OCI-M2 (cell line): ENCODE results near the gene AP2A1.

Source experiments
- DNase-seq: peaks from one replicate; lab custom pipeline; 2025; ENCODE audit not compliant: unreplicated experiment; lab: John Stamatoyannopoulos, UW

The AP2A1 gene

DNA sequence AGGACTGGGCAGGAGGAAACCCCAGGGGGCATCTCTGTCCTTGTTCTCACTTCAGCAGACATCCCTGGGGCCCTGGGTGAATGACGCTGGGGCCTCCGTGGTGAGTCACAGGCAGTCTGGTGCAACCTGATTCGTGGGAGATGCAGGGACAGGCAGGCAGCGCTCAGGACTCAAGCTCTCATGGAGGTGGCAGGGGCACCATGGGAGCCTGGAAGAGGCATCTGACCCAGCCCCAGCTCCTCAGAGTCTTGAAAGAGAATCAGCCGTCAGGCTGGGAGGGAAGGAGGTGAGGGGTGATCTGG lies 70.2 kb downstream of the AP2A1 start:
- no peak for DNase-seq

DNA sequence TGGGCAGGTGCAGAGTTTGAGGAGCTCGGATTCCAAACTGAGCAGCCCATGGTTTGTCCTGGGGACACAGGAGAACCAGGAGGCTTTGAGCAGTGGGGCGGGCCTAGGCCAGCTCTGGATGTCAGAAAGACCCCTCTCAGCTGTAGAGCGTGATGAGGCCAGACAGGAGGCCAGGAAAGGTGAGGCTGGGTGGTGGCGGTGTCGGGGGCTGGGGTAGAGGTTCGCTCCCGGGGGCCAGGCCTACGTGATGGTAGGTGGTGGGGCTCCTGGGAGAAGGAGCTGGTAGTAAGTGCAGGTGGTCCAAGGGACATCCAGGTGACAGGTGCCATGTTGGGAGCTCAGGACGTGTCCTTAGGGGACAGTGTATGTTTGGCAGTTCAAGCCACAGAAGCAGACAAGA lies 70.6 kb downstream of the AP2A1 start:
- DNase-seq = no peak

DNA sequence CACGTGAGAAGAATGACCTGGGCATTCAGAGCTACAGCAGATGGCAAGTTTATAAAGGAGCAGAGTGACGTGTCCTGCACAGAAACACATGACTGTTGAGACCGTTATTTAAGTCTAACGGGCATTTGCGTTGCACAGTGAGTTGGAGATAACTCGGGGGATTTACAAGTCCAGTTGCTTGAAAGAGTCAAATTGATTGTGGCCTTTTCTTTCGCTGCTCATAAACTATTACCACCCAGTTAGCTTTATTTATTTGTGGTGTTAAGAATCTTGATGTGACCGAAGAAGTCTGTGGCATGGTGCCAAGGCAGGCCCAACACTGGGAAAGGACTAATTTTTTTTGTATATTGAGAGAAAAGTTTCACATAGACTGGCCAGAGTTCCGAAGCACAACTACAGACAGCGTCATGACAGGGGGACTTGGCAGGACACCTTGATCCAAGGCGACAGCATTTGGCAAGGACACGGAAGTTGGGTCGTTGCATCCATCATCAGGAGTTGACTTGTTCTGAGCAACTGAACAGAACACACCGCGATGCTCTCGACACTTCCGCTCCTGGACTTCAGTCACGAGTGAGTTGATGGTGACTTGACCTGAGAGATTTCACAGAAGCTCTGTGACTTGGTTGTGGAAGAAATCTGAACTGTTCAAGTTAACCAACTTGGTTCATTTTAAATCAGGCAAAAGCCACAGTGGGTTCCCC lies 72.2 kb downstream of the AP2A1 start:
- no peak for DNase-seq

DNA sequence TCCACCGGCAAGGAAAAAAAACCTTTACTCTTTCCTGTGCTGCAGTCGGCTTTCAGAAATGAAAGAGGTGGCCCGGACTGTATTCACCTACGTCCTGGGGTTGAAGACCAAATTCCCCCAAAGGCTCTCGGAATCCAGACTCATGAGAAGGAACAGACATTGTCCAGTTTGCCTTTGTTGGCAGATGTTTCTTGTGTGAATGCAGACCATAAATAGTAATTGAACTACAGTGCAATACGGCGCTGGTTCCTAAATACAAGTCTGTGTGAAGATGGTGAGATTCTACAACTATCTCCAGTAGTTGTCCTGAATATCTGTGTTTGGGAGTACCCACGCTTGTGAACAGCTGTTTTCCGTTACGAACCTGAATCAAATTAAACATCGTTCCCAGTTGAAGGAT lies 72.9 kb downstream of the AP2A1 start:
- no peak for DNase-seq

DNA sequence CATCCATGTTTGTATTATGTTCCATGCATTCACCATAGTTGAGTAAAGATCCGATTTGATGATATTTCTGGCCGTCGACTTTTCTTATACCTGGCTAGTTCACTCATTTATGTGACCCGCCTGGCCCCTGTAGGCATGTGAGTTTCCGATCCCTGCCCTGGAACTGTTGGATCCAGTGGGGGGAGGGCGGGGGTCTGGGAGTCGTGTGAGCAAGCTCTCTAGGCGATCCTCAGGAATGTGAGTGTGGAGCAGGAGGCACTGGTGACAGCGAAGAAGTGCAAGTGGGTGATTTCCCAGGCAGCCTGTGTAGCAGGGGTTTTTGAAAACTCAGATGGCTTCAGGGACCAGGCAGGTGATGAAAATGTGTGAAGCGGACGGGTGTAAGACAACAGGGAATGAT lies 73.5 kb downstream of the AP2A1 start:
- DNase-seq = no peak

DNA sequence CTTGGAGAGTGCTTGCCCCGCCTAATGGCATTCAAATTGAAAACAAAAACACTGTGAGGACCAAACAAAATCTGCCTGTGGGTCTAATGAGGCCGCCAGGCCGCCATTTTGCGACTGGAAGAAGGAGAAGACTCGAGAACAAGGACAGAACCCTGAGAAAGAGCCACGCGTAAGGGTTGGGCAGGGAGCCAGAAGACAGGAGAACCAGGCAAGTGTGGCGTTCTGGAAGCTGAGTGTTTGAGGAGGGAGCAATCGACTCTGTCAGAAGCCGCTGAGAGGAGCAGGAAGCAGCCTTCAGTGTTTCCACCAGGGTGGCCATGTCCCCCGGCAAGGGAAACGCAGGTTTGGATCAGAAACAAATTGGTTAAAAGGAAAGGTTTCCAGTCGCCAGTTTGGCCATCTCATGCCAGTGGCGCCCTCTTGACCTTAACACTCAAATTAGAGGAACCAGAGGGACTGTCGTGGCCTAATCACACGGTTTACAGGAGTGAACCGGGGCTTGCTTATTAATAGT lies 74.0 kb downstream of the AP2A1 start:
- DNase-seq = no peak

DNA sequence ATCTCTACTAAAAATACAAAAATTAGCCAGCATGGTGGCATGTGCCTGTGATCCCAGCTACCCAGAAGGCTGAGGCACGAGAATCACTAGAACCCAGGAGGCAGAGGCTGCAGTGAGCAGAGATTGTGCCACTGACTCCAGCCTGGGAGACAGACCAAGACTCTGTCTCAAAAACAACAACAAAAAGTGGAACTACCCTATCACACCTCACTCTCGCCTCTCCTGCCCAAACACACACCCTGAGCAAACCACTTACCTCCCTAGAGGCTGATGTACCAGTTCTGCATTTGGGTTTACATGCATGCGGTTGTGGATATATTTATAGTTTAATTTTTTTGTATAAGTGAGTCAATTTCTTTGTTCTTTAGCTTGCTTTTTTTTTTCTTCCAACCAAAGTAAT lies 76.5 kb downstream of the AP2A1 start:
- no peak for DNase-seq

DNA sequence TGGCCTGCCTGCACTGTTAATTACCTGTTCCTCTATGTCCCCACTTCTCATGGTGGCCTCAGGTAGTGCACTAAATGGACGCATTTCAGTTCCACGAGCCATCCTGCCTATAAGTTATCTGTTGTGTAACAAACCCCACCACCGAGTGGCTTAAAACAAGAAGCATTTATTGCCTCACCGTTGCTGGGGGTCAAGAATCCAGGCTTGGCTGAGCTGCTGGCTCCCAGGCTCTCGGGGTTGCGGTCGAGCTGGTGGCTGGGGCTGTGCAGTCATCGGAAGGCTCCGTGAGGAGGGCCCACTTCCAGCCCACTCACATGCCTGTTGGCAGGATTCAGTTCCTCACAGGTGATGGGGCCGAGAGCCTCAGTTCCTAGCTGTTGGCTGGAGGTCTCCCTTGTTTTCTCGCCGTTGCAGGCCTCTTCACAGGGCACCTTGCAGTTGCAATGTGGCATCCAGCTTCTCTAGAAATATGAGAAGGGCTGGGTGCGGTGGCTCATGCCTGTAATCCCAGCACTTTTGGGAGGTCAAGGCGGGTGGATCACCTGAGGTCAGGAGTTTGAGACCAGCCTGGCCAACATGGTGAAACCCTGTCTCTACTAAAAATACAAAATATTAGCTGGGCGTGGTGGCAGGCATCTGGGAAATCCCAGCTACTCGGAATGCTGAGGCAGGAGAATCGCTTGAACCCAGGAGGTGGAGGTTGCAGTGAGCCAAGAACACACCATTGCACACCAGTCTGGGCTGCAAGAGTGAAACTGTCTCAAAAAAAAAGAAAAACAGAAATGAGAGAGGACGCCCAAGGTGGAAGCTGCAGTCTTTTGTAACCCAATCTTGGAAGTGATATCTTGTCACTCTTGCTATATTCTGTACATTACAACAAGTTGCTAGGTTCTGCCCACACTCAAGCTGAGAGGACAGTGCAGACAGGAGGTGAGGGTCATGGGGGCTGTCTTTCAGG lies 77.6 kb downstream of the AP2A1 start:
- DNase-seq = no peak

DNA sequence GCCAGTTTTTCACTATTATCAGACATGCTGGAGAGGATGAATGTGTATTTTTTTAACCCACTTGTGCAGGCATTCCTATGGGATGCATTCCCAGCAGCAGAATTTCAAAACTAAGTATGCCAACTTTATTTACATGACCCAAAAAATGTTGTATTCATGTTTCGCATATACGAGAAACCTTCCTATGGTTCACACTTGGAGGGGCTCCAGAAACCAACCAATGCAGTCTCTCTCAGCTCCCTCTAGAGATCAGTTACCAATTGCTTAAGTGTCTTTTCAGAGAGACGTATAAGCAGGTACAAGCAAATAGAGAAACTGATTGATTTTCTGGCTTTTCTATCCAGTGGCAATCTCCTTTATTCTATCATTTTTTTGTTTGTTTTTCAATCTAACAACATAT lies 78.6 kb downstream of the AP2A1 start:
- DNase-seq = no peak

DNA sequence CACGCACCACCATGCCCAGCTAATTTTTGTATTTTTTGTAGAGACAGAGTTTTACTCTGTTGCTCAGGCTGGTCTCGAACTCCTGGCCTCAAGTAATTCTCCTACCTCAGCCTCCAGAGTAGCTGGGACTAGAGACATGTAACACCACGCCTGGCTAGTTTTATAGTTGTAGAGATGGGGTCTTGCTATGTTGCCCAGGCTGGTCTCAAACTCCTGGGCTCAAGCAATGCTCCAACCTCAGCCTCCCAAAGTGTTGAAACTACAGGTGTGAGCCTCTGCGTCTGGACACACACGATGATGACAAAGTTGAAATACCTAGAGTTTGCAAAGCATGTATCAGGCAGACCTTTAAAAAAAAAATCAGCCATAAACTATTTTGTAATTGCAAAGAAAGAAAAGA lies 79.6 kb downstream of the AP2A1 start:
- DNase-seq = no peak

DNA sequence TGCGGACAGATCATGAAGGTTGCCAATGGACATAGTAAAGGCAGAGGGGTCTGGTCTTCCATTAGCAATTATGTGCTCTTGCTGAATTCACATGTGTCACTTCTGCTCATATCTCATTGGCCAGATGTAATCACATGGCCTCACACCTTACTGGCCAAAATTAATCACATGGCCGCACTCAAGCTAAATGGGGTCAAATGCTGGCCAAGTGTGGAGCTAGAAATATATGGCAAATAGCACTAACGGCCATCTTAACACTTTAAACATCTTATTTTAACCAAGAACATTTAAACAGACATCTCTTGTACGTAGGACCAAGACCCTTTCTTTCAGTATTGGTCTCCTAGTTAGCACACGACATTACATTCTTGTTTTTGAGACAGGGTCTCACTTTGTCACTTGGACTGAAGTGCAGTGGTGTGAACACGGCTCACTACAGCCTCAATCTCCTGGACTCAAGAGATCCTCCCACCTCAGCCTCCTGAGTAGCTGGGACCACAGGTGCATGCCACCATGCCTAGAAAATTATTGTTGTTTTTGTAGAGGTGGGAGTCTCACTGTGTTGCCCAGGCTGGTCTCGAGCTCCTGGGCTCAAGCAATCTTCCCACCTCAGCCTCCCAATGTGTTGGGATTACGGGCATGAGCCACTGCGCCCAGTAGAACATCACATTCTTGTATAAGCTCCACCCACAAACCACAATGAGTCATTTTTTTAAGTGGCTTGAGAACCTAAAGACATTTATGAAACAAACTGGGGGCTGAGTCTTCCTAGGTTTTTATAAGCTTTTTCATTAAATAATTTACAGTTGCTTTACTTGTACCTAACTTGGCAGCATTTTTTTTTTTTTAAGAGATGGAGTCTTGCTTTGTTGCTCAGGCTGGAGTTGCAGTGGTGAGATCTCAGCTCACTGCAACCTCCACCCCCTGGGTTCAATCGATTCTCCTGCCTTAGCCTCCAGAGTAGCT lies 81.2 kb downstream of the AP2A1 start:
- no peak for DNase-seq

DNA sequence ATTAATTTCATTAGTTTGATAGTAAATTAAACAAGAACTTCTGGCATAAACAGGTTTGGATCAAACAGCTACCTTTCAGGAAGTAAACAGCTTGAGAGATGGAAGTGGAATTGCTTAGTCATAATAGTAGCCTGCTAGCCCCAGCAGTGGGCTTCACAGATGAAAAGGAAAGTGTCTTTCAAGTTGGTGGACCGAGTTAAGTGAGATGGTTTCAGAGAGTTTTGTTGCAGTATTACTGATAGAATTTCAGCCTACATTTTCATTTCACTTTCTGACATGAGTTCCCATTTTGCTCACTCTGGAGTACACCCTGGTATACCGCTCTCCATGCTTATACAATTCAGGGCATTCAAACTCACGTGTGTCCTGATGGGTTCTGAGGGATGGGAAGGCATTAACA lies 82.1 kb downstream of the AP2A1 start:
- no peak for DNase-seq

DNA sequence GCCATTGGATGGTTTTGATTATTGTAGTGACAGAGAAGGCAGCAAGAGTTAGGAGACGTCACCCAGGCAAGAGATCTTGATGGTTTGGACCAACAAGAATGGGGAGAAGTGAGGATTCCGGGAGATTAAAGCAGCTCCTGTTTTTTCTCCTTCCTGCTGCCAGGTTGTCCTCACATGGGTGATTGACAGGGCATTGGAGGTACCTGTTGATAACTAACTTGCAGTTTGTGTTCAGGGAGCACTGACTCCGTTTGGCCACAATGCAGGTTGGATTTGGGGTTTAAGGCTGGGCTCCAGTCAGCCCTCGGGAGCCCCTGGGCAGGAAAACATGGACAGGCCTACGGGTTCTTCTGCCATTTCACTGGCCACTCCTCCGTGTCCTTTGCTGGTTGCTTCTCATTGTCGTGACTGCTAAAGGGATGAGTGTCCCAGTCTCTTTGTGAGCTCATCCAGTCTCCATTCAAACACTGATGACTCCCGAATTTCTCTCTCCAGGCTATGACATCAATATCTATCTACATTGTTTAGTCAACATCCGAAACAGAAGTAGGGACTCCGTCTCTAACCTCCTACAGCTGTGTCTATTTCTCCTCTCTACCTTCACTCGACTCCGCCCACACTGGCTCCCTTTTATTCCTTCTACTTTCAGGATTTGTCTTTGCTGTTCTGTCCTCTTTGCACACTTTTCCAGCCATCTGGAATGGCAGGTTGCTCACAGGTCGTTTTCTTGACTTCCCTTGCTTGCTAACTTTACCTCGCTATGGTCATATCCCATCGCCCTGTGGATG lies 82.8 kb downstream of the AP2A1 start:
- no peak for DNase-seq

DNA sequence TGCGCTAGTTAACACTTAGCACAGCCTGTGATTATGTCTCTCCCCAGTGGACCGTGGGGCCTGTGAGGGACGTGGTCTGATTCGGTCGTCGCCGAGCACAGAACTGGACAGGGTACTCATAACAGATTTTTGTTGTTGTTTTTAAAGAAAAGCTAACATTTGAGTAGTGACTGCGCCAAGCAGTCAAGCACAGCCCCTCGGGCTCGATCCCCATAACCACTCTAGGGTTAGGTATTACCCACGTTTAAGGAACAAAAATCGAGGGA lies 83.4 kb downstream of the AP2A1 start:
- no peak for DNase-seq

DNA sequence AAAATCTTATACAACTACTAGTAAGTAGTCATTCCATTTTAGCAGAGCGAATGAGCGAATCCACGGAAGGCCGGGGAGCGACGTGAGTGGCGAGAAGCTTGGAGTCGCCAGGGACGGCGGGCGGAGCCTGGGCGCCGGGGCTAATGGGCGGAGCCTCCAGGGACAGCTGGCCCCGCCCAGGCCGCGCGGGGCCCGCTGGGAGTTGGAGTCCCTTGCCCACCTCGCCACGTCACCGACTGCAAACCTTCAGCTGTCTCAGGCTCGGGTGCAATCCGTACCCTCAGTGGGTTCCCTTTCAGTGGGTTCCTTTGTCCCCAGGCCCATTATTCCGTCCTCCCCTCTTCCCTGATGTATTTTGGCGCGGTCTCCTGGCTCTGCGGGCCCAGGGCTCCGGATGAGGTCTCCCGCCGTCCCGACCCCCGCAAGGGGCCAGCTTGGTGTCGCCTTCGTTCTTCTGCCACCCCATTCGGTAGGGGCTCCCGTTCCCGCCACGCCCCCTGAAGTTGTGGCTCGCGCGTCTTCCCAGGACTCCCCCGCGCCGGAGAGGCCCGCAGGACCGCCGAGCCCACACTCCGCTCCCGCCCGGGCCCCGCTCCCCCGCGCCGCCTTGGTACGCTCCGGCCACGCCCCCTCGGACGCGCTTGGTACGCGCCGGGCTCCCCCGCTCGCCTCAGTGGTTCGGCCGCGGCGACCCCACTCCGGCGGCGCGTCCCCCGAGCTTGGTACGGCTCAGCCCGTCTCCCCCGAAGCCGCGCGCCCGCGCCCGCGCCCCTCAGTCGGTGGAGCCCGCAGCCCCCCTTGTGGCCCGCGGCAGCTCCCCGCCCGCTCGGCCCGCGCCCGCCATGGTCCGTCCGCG lies 83.9 kb downstream of the AP2A1 start, which contains the start of gene PTOV1:
Gene PTOV1 (plus strand): TSS at position 673 of the 856 bp plus-strand sequence.
- peak; percentile 88 for DNase-seq

DNA sequence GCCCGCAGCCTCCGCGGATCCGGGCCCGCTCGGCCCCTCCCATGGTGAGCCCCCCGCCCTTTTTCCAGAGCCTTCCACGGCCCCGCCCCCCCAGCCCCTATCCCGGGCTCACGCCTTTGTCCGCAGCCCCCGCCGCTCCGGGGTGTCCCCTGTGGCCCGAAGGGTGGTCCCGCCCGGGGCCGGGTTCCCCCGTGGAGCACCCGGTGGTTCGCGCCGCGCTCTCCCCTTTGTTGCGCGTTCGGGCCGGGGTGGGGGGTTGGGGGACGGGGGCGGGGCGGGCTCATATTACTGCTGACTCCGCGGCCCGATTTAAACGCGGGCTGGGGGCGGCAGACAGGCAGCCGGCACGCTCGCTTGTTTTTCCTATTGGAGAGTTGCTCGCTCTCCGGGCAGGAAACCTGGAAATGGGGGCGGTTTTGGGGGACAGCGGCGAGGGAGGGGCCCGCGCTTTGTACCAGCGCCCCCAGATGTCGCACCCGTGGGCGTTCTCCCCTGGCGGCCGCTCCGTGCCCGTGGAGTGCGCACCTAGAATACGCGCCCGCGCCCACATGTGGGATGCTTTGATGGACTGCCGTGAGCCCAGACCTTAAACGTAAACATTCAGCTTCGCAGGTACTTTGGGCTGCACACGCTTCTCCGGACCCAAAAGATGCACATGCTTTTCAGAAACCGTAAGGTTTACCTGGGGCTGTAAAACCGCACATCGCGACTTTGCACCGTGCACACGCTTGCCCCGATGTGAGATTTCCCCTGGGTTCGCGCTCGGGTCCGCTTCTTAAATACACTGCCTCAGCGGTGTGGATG lies 84.9 kb downstream of the AP2A1 start:
- DNase-seq = no peak

DNA sequence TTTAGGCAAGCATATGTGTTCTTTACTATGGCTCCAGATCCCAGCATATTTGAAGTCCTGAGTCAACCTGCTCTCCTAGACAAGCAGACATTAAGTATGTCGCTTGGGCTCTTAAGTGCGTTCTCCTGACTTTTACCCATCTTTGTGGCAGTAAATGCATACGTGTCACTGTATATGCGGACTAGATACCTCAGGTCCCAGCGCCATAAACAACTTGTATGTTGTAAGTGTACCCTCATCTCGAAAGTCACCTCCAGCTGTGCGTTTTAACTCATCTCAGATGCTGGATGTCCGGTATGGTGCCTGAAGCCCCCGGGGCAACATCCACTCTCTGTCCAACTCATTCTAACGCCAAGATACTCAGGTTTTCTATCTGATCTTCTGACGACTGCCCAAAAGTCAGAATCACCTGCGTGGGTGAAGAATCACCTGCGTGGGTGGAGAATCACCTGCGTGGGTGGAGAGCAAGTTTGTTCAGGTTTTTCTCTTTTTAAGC lies 85.9 kb downstream of the AP2A1 start:
- no peak for DNase-seq

DNA sequence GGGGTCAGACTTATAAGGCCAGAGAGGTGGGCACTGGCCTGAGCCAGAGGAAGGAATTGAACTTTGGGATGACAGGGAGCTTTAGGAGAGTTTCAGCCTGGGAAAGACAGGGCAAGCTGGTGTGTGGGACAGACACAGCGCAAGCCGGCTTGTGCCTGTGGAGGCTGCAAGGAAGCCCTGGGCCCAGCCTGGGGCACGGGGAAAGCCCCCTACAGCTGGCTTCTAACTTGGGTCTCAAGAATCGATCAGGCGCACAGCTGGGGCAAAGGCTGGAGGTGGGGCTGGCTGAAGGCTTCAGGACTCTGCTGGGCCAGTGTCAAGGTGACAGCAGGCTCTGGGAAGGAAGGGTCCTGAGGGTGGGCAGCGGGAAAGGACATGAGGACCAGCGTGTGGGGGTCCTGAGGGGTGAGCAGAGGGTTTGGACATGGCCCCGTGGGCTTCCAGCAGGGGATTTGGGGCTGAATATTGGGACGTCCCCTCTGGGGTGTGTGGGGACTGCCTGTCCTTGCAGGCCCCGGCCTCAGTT lies 87.1 kb downstream of the AP2A1 start:
- DNase-seq = no peak
